Transverse colon (tissue), 4 donors: ENCODE measurements around the gene RAB28.

Source experiments
- POLR2A ChIP-seq: fragments of 450-650 bp; IDR thresholded peaks from one replicate; pipeline ENCODE4 v1.6.1; 2016; ENCODE audit warnings: antibody characterized with exemption, mild to moderate bottlenecking, moderate library complexity
- POLR2AphosphoS5 ChIP-seq, 3 donors: sonication (generic); formaldehyde crosslinking; IDR thresholded peaks; one replicate each; pipeline ENCODE4 v1.6.1; 2016; ENCODE audit warnings: antibody characterized with exemption in 3 of 3
- TF ChIP-seq, protein P1 (sequence below), 5 experiments: fragments of 200-600 bp in 3 of 5; fragments of 450-650 bp in 2 of 5; sonication (generic) in 3 of 5; IDR thresholded peaks; 1 replicate in 2 of 5; 2 replicates in 3 of 5; pipeline ENCODE4 v1.5.1; 2016 to 2017; ENCODE audit warnings: antibody characterized with exemption in 5 of 5, inconsistent platforms in 3 of 5, mild to moderate bottlenecking in 2 of 5, moderate library complexity in 1 of 5

DNA sequence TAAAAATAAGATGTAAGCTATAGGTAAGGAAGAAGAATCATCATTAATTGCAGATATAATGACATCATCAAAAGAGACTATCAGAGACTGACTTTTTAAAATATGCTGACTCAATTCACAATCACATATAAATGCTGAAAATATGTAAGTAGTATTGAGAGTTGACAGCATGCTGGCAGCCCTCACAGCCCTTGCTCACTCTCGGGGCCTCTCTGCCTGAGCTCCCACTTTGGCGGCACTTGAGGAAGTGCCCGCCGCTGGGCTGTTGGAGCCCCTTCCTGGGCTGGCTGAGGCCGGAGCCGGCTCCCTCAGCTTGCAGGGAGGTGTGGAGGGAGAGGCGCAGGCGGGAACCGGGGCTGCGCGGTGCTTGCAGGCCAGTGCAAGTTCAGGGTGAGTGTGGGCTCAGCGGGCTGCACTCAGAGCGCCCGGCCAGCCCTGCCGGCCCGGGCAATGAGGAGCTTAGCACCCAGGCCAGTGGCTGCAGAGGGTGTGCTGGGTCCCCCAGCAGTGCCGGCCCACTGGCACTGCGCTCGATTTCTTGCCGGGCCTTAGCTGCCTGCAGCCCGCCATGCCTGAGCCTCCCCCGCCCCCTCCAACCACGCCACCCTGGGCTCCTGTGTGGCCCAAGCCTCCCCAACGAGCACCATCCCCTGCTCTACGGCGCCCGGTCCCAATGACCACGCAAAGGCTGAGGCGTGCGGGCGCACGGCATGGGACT, 68.9 kb downstream of the RAB28 start:
- TF ChIP-seq, protein P1, sequence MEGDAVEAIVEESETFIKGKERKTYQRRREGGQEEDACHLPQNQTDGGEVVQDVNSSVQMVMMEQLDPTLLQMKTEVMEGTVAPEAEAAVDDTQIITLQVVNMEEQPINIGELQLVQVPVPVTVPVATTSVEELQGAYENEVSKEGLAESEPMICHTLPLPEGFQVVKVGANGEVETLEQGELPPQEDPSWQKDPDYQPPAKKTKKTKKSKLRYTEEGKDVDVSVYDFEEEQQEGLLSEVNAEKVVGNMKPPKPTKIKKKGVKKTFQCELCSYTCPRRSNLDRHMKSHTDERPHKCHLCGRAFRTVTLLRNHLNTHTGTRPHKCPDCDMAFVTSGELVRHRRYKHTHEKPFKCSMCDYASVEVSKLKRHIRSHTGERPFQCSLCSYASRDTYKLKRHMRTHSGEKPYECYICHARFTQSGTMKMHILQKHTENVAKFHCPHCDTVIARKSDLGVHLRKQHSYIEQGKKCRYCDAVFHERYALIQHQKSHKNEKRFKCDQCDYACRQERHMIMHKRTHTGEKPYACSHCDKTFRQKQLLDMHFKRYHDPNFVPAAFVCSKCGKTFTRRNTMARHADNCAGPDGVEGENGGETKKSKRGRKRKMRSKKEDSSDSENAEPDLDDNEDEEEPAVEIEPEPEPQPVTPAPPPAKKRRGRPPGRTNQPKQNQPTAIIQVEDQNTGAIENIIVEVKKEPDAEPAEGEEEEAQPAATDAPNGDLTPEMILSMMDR (IDR thresholded peaks at IDR 0.05), result no peak
- no peak for TF ChIP-seq POLR2A
- no peak for TF ChIP-seq POLR2AphosphoS5 (IDR thresholded peaks at IDR 0.05)
